ENCODE data around the gene SNX27.
"Not testable (repeated sequence)": the region's sequence is repeated elsewhere in the genome, so short reads cannot be mapped to it uniquely, and the experiment has no call there.

SNX27 gene

GRCh38 chr1:151604291-151604690 is 7.6 kb upstream of the SNX27 start:
- DNase-seq (ENCODE audit: low read depth) = no peak

DNA sequence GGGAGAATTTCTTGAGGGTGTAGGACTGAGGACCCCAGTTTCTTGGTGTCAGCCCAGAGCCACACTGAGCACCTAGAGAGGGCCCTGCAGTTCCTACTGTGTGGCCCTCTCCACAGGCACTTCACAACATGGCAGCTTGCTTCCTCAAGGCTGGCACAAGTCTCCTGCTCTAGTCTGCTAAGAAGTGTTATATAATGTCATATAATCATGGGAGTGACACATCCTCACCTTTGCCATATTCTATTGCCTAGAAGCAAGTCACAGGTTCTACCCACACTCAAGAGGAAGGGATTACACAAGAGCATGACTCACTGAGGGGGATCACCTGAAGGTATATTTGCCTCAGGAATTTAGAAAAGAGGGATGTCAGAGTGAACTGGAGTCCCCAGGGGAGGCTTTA is 5.5 kb upstream of the SNX27 start:
- DNase-seq (ENCODE audit: low read depth) = no peak

DNA sequence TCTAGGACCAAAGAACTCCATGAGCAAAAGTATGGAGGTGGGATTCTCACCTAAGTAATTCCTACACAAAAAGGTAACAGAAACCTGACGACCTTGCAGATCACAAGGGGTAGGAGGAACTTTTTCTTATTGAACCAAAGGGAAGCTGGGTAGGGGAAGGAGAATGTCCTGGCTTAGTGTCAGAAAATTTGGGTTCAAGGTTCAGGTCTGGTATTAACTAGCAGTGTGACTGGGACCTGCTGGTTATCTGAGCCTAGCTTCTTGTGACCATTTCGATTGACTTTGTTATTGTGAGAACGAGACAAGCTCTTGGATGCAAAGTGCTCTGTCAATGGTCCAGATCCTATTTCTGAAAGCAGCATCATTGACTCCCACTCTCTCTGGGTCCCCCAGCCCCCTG is 5.0 kb upstream of the SNX27 start:
- no peak for DNase-seq (ENCODE audit: low read depth)

DNA sequence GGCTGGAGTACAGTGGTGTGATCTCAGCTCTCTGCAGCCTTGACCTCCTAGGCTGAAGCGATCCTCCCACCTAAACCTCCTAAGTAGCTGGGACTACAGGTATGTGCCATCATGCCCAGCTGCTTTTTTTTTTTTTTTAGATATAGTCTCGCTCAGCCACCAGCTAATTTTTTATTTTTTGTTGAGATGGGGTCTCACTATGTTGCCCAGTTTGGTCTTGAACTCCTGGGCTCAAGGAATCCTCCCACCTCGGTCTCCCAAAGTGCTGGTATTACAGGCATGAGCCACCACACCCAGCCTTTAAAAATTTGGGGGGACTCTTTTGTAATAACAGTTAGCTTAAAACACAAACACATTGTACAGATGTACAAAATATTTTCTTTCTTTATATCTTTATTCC is 1.7 kb upstream of the SNX27 start:
- DNase-seq (ENCODE audit: low read depth) = no peak

DNA sequence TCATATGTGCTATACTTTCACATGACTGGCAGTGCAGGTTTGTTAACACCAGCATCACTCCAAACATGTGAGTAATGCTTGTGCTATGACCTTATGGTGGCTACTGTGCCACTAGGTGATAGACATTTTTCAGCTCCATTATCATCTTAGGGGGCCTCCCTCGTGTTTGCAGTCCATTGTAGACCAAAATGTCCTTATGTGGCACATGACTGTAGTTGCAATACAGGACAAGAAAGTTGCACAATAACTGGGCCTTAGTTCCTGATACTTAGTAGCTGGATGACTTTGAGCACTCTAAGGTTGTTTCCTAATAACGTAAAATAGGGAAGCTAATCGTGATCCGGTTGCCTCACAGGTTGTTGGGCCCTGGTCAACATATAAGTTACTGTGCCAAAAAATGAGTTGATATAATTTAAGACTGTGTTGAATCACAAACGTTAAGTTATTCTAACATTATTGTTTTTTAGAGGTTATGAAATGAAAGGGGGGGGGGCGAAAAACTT is 511 bp upstream of the SNX27 start:
- DNase-seq (ENCODE audit: low read depth) = no peak

DNA sequence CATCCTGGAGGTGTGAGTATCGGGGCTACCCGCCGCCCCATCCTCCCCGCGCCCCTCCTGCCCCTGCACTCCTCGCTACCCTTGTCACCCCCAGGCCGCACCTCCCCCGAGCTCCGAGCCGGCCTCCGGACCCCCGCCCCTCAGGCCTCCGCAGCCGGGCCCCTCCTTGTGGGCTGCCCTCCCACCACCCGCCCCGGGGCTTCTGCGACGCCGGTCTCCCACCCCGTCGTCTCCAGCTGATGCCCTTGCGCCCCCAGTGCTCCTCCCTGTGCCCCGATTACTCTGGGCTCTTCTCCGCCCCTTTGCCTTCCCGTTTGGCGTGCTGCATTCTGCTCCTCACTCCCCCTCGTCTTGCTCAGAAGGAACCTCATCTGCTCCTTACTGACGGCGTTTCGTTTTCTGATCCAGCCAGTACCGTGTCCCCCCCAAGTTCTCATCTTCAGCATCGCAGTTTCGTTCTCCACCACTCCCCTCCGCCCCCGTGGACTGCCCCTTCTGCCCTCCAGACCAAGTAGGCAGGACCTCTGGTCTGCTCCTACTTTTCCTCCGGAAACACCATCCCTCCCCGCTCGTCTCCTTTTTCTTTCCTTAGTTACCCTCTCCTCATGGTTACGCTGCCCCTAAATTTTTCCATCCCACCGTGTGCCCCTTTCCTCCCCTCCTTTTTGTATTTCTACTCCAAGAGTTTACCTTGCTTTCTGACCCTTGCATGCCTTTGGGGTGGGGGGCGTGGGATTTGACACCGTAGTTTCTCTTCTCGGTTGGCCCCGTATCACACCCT is 841 bp downstream of the SNX27 start:
- peak; percentile 10 for DNase-seq (ENCODE audit: low read depth)

GRCh38 chr1:151613282-151613780 is 1.5 kb downstream of the SNX27 start:
- no peak for DNase-seq (ENCODE audit: low read depth)

DNA sequence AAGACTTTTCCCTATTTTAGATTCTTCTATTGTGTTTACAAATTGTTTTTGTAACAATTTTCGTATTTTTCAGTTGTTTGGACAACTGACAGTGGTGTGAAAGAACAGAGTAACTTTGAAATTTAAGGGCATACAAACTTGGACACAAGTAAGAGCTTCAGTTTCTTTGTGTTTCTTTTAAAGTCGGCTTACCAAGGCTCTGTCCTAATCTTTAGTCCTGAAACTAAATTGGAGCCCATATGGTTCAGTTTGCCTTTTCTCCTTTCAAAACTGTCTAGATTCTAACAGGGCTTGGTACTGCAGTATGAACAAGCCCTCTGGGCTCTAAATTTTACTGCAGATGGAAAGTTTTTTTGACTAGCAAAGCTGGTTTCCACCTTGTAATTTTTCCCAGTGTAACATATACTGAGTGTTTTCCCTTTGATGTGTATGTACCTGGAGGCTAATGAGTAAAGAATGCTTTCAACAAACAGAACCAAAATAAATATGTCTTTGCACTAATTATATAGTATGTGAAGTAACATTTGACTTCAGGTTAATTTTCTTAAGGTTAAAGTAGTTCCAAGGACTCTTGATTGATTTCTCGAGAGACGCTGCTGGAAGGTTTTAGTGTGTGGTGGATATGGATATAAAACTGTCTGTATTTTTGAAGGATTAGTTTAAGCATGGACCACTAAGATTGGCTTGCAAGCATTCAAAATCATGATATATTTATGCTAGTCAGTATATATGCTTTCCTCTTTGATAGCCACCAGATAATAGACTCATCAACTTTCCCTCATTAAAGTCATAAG is 4.1 kb downstream of the SNX27 start:
- DNase-seq (ENCODE audit: low read depth) = no peak

GRCh38 chr1:151616505-151616849 is 4.6 kb downstream of the SNX27 start:
- no peak for DNase-seq (ENCODE audit: low read depth)

- no peak for DNase-seq (ENCODE audit: low read depth)
Measured at GRCh38 chr1:151618003-151618402, 6.2 kb downstream of the SNX27 start.

GRCh38 chr1:151618470-151618869 is 6.6 kb downstream of the SNX27 start:
- DNase-seq (ENCODE audit: low read depth) = no peak

GRCh38 chr1:151618996-151619395 is 7.1 kb downstream of the SNX27 start:
- DNase-seq (ENCODE audit: low read depth) = not testable (repeated sequence)

- no peak for DNase-seq (ENCODE audit: low read depth)
Measured at GRCh38 chr1:151619489-151620093, 7.7 kb downstream of the SNX27 start.

- DNase-seq (ENCODE audit: low read depth) = no peak
Measured at GRCh38 chr1:151620286-151620685, 8.4 kb downstream of the SNX27 start.

DNA sequence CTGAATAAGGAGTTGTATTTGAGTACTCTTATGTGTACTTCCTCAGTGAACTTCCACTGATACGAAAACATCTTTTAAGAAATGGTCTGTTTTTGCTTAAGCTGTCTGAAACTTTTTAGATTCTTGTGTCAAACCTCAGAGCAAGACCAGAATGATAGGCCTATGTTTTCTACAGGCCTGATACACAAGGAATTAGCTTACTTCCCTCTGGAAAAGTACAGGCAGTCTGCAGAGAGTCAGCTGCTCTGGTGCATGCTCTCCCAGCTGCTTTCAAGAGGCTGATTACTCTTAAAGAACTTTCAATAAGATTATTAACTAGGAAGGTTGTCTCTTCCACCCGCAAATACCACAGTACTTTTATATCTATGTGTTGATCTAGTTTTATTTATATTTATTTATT is 9.5 kb downstream of the SNX27 start:
- no peak for DNase-seq (ENCODE audit: low read depth)

DNA sequence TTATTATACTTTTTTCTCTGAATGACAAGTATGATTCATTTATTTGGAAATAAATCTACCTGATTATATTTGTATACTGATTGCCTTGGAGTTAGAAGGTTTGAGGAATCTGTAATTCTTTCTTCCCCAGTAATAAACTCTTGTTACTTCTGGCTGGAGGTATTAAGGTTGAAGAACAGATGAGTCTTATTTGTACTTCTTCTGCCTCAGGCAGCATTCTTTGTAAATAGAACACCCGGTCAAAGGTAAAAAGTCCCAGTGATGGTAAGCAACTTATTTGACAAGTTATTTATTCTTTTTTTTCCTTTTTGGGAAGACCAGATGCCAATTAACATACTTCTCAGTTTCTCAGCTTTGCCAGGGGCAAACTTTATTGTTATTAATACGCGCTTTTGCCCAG is 12.9 kb downstream of the SNX27 start:
- no peak for DNase-seq (ENCODE audit: low read depth)

GRCh38 chr1:151626740-151627334 is 15.0 kb downstream of the SNX27 start:
- no peak for DNase-seq (ENCODE audit: low read depth)

GRCh38 chr1:151629278-151629677 is 17.4 kb downstream of the SNX27 start:
- DNase-seq (ENCODE audit: low read depth) = no peak

DNA sequence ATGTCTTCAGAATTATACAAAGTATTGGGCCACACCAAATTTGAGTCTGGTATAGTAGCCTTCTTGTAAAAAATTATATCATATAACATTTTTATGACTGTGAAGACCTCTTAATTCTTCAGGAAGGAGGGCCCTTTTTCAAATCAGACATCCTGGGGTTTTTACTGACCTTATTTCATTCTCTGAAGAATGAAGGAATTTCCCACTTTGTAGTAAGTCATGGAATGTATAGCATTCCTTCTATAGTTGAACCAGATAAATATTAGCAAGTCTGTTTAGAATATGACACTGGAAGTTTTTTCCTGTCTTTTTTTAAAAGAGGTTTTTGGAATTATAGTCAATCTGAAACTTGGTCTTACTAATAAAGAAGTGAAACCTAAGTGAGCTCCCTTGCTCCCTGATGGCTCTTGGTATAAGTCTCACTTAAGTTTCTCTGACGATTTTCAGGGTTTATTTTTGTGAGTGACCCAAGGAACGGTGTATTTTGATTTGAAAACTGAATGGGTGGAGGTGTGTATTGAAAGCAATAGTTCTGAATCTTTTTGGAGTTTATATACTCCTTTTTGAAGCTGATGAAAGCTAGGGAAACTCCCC is 23.7 kb downstream of the SNX27 start:
- DNase-seq (ENCODE audit: low read depth) = no peak

DNA sequence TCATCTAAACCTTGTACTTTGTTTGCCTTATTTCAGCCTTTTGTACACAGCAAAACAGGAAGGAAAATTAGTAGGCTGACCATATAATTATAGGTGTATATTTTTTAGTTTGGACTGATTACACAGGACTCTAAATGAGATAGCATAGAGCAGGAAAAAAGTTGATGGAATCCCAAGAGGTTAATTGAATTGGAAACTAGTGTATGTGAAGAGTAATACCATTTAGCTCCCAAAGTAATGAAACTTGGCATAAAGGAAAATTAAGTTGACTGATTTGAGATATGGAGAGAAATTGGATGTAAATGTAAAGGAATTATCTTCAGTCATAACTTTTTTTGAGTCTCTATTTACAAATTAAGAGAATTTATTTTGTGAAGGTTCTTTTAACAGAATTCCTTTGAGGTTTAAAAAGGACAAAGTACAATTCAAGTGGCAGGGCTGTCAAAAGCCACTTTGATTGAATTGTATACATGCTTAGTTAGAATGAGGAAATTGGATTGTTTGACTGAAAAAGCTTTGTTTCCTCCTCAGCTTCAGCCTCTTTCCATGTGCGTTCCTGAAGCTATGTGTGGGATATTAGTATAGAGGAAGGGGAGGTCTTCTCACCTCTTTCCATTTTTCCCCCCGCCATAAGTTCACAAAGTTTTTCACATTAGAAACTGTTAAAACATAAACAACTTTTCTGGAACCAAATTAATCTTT is 26.4 kb downstream of the SNX27 start:
- DNase-seq (ENCODE audit: low read depth) = no peak

DNA sequence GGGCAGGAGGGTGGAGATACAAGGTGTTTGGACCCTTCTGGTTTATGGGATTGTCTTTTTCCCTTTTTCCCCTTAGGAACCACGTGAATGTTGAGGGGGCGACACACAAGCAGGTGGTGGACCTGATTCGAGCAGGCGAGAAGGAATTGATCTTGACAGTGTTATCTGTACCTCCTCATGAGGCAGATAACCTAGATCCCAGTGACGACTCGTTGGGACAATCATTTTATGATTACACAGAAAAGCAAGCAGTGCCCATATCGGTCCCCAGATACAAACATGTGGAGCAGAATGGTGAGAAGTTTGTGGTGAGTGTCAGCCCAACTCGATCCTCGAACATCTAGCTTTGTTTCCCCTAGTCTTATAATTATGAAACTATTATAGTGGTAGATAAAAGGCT is 27.0 kb downstream of the SNX27 start:
- no peak for DNase-seq (ENCODE audit: low read depth)
